ENCODE data around the gene CORO7.
"Not testable (repeated sequence)": the region's sequence is repeated elsewhere in the genome, so short reads cannot be mapped to it uniquely, and the experiment has no call there.

CORO7 gene

GRCh38 chr16:4399001-4399730, 17.2 kb downstream of the CORO7 start:
- DNase-seq: no peak

DNA sequence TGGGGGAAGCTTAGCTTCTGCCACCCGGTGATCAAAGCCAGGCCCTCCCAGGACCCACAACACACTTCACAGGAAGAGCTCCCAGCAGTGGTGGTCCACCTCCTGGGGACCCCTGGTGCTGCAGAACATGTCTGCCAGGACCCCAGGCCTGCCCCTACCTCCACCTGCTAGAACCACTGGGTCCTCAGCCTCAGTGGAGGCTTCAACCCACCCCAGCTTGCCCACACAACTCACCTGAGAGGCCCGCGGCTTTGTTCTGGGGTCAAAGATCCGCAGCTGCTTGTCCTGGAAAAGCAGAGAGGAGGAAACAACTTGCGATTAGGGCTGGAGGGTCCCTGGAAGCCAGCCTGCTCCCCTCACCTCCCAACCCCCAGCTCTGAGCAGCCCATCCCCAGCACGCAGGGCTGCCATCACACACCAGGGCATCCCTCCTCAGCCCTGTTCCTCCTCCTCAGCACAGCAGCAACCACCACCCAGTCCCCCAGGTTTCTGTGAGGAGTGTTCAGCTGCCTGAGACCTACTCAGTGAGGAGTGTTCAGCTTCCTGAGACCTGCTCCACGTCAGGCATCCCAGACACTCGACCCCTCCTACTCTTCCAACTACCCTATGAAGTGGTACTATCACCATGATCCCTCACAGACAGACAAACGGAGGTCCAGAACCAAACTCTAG, 21.2 kb downstream of the CORO7 start:
- no peak for DNase-seq

GRCh38 chr16:4393850-4394249, 22.5 kb downstream of the CORO7 start:
- not testable (repeated sequence) for DNase-seq

- no peak for DNase-seq
Observed at GRCh38 chr16:4393240-4393600, 23.2 kb downstream of the CORO7 start.

DNA sequence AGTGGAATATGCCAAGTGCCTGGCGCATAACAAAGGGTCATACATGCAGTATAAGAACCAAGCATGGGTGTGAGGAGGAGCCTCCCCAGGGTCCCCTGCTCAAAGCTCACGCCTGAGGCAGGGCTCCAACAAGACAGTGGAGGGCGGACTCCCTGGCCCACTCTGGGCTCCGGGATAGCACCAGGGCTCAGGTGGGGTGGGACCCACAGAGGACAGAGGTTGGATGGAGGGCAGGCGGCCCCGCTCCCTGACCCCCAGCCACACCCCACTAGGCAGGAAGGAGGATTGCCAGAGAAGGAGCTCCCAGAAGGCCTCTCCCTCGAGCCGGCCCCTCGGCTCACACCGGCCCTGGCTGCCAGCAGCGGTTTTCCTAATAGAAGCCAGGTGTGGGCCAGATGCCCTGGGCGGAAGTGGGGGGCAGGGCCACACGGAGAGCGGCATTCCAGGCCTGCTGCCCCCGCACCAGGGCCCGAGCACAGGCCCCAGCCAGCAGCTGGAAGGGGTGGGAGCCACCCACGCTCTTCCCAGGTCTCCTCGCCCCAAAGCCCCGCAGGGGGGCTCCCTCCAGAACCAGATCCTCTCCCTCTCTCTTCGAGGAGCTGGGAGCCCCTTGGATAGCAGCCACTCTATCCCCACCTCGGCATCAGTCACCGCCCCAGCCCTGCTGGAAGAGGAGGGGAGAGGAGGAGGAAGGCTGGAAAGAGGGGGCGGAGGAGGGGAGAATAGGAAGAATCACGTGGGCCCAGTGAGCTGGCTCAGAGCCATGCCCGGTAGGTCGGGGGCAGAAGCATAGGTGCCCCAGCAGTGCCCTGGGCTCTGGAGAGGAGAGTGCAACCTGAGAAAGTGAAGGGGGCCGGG, 23.8 kb downstream of the CORO7 start:
- DNase-seq: no peak

GRCh38 chr16:4391631-4392381, 24.6 kb downstream of the CORO7 start:
- no peak for DNase-seq

DNA sequence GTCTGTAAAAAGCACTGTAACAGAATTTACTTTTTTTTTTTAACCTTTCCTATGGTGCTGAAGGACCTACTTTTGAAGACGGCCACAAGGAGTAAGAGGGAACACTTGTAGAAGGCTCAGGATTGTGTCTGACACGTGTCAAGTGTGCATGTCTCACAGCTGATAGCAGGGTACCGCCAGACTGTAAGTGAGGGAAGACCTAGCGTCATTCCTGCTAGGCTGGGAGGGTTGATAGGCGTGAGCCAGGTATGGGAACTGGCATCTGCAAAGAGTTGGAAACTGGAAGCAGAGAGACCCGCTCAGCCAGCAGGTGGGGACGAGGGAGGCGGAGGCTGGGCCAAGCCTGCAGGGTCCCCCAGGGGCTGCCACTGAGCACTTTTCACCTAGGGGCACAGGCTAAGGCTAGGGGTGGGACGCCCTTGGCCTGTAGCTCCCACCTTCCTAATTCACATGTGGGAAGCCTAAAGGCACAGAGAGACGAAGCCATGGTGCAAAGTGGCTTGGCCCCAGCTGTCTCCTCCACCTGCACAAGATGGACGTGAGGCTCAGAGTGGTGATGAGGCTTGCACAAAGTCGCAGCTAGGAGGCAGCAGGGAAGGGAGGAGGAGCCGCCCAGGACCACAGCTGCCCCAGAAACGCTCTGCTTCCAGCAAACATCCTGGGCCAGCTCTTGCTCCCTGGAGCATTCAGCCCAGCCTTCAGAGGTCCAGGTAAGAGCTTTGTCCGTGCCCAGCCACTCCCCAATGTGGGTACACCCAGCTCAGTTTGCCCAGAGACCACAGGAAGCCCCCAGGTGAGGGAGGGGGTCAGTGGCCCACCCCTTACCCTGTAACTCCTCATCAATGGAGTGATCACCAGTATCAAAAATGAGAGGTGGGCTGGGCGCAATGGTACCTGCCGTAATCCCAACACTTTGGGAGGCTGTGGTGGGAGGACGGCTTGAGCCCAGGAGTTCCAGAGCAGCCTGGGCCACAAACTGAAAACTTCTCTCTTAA, 25.8 kb downstream of the CORO7 start:
- DNase-seq: no peak

DNA sequence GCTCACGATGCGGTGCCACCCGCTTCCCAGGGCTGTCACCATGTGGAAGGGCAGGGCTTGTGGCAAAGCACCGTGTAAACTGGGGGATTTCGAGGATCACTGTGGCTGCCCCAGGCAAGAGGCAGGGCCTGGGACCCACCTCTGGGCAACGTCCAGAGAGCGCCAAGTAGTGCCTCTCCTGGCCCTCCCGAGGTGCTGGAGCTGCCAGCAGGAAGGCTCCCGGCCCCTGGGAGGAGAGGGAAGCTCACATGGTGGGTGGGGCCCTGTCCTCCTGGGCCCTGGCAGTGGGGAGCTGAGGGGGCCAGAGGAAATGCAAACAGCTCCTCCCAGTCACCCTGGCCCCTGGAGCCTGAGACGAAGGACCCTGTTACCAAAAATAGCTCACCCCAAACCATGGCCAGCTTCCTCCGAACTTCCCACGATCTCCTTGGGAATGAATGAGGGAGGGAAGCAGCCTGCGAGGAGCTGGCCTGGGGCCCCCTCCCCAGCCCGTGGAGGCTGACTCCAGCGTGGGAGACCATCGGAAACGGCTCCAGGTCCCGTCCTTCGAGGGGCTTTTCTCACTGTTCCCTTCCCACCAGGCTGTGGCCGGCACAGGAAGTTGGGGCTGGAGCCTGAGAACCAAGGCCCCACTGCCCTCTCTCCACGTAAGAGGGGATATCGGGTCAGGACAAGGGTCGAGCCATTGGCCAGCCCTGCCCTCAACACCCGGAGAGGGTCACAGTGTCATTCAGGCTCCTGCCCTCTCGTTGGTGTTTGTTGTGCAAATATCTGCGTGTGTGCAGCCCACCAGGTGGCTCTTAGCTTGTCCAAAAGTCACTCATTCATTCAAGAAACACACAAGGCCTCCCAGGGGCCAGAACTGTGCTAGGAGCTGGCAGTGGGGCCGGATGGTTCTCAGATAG, 27.1 kb downstream of the CORO7 start:
- DNase-seq: no peak

DNA sequence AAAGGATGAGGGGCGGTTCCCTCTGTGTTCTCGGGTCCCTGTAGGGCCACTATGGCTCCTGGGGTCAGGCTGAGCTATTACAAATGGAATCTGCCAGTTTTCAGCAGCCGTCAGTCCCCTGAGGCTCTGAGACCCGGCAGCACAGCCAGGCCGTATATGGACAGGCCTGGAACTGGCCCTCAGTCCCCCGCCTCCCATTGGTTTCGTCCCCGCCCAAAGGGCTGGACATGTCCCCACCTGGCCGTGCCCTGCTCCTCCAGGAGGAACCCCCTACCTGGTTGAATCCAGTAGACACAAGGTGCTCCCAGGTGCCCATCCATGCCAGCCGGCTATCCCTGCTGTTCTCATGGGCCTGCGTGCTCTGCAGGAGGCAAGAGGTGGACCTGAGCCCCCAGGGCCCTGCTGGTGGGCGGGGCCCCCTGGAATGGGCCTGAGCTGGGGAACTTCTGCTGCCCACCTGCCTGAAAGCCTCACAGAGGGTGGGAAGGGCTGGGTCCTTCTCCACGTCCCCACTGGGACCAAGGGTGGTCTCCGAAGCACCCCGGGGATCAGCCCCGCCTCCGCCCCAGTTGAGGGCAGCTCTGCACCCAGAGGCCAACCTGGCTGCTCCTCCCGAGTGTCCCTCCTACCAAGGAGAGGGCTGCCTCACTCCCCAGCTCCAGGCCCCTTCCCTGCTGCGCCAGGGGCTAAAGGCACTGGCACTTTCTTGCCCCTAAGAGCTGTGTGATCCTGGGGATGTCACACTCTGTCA, 27.9 kb downstream of the CORO7 start:
- no peak for DNase-seq

- DNase-seq: no peak
Observed at GRCh38 chr16:4387781-4388180, 28.6 kb downstream of the CORO7 start.

- no peak for DNase-seq
Observed at GRCh38 chr16:4386951-4387565, 29.3 kb downstream of the CORO7 start.

- DNase-seq: no peak
Observed at GRCh38 chr16:4386451-4386805, 30.0 kb downstream of the CORO7 start.

DNA sequence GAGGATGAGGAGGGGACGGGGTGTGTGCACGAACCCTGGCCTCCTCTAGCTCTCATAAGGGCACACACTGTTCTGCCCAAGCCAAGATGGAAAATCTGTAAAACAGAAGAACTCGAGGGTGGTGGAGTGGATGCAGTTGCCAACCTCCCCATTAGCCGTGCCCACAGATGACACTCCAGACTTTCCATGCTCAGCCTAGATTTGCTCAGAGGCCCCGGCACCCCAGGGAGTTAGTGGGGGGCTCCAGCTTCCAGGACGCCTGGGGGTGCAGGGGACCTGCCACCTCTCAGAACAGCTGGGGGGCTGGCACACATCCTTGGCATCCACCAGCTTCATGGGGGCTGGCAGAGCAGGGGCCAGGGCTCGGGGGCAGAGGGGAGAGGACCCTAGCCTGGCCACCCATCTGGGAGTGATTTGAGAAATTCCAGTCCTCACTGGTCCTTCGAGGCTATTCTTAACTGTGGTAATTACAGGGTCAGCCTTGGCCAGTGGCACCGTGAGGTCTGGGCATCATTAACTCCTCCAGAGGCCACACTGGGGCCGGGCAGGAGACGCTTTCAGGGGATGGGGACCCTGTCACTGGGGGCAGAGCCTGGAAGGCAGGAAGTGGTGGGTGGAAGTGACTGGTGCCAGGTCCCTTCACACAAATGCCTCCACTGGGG, 30.5 kb downstream of the CORO7 start:
- DNase-seq: no peak

DNA sequence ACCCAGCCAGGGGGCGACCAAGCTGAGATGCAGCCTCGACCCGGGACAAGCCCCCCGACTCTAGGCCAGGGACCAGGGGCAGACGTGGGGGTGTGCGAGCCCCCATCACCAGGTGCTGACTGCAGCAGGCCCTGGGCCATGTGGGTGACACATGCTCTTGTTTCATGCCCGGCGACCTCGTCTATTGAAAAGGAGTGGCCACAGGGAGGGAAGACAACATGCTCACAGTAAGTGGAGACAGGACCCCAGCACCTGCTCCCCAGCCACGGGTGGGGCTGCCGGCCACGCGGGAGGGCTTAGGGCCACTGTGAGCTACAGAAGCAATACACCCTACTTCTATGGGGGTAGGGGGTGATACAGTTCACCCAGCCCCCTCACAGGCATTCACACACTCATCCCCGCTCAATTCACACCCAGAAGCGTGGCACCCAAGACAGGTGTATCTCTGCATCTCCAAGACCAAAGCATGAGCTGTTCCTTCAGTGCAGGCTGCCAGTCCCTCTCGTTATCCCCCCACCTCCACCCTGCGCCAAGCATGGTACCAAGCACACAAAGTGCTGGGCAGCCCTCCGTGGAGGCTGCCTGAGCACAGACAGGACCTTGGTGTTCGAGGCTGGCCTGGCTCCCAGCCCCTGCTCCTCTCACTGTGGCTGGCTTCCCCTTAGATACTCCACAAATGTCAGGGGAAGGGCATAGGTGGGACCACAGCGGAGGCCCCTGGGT, 31.2 kb downstream of the CORO7 start:
- no peak for DNase-seq

DNA sequence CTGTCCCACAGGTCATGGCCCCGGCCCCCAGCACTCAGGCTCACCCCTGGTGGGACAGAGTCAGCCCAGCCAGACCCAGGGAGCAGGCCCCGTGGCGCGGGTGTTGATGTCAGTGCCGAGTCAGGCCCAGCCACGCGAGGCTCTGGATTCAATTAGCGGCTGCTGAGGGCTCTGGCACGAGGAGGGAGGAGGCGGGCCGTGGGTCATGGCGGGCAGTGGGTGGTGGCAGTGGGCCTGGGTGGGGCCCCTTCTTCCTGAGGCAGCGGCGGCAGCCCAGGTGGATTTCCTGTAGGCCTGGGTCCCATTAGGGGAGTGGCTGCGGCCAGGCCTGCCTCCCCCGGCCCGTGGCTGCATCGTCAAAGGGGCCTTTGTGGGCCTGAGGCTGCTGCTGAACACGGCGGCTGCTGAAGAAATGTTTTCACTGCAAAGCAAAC, 31.9 kb downstream of the CORO7 start:
- no peak for DNase-seq

DNA sequence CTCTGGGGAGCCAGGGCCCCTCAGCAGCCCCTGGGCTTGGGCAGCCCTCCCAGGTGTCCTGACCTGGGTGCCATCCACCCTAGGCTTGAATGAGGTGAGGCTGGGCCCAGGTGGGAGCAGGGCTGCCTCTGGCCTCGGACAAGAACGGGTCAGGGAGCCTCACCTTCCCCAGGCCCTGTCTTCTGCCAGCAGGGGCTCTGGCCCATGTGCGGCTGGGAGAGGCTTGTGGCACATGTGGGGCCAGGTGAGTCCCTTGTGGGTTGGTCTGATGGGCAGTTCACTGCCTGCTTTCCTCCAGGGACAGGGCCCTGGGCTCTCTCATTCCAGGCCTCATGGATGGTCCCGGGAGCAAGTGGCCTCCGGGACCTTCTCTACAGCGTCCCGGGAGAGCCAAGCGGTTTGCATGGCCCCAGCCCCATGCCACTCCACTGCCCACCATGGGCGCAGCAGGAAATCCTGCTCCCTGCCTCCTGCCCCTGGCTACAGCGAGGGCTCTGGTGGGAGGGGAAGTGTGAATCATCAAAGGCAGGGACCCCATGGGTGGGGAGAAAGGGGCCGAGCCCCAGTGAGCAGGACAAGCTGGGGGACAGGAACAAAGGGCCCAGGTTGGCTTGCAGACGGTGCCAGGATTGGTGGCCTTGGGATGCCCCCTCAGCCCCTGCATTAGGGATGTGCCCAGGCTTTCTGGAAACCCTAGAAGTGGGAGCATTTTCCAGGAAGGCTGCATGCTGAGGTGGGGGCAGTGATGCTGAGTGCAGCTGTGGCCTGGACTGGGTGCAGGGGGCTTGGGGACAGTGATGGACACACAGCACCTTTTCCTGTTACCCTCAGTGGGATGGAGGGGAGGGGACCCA, 32.6 kb downstream of the CORO7 start:
- DNase-seq: no peak

DNA sequence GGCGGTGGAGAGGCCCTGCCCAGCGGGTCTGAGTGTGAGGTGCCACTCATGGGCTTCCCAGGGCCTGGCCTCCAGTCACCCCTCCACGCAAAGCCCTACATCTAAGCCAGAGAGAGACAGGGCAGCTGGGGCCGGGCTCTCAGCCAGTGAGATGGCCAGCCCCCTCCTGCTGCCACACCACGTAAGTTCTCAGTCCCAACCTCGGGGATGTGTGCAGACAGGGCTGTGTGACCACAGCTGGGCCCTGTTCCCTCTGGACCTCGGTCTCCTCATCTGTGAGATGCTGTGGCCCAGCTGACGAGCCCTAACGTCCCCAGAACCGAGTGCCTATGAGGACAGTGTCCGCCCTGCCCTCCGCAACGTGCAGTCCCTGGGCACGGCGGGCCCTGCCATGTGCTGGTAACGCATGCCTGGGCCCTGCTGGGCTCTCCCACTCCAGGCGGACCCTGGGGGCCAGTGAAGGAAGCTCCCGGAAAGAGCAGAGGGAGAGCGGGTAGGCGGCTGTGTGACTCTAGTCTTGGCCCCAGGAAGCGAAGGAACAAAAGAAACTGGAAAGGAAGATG, 33.5 kb downstream of the CORO7 start:
- no peak for DNase-seq
